ENCODE data around the gene SLC22A1. TPM values are rescaled to one million over a fixed set of nuclear protein-coding genes. Genes with fewer than 3 reads are reported as not detected.
"Not testable (repeated sequence)": the region's sequence is repeated elsewhere in the genome, so short reads cannot be mapped to it uniquely, and the experiment has no call there.

SLC22A1 gene
- polyA plus RNA-seq, 3 donors, result 0.82 to 1.0 (median 0.89) TPM

GRCh38 chr6:160090442-160091239 is 31.0 kb upstream of the SLC22A1 start:
- not testable (repeated sequence) for DNase-seq (ENCODE audit: extremely low read depth in 1 of 11, low read depth in 9 of 11, low spot score in 4 of 11)

- not testable (repeated sequence) for DNase-seq (ENCODE audit: extremely low read depth in 1 of 11, low read depth in 9 of 11, low spot score in 4 of 11)
Observed at GRCh38 chr6:160092176-160092575, 29.4 kb upstream of the SLC22A1 start.

GRCh38 chr6:160092602-160093001 is 29.0 kb upstream of the SLC22A1 start:
- no peak for DNase-seq (ENCODE audit: extremely low read depth in 1 of 11, low read depth in 9 of 11, low spot score in 4 of 11)

GRCh38 chr6:160093061-160093460 is 28.6 kb upstream of the SLC22A1 start:
- no peak for DNase-seq (ENCODE audit: extremely low read depth in 1 of 11, low read depth in 9 of 11, low spot score in 4 of 11)

GRCh38 chr6:160093946-160094345 is 27.7 kb upstream of the SLC22A1 start:
- no peak for DNase-seq (ENCODE audit: extremely low read depth in 1 of 11, low read depth in 9 of 11, low spot score in 4 of 11)

GRCh38 chr6:160095146-160095845 is 26.3 kb upstream of the SLC22A1 start:
- no peak for DNase-seq (ENCODE audit: extremely low read depth in 1 of 11, low read depth in 9 of 11, low spot score in 4 of 11)

GRCh38 chr6:160101277-160102205 is 20.1 kb upstream of the SLC22A1 start:
- no peak for DNase-seq (ENCODE audit: extremely low read depth in 1 of 11, low read depth in 9 of 11, low spot score in 4 of 11)

- DNase-seq (ENCODE audit: extremely low read depth in 1 of 11, low read depth in 9 of 11, low spot score in 4 of 11), result no peak
Observed at GRCh38 chr6:160102399-160102798, 19.2 kb upstream of the SLC22A1 start.

- DNase-seq (ENCODE audit: extremely low read depth in 1 of 11, low read depth in 9 of 11, low spot score in 4 of 11), result no peak
Observed at GRCh38 chr6:160102956-160103824, 18.4 kb upstream of the SLC22A1 start.

- no peak for DNase-seq (ENCODE audit: extremely low read depth in 1 of 11, low read depth in 9 of 11, low spot score in 4 of 11)
Observed at GRCh38 chr6:160103825-160104100, 17.9 kb upstream of the SLC22A1 start.

- no peak for DNase-seq (ENCODE audit: extremely low read depth in 1 of 11, low read depth in 9 of 11, low spot score in 4 of 11)
Observed at GRCh38 chr6:160104821-160105517, 16.6 kb upstream of the SLC22A1 start.

- DNase-seq (ENCODE audit: extremely low read depth in 1 of 11, low read depth in 9 of 11, low spot score in 4 of 11), result no peak
Observed at GRCh38 chr6:160106010-160106409, 15.6 kb upstream of the SLC22A1 start.

GRCh38 chr6:160106701-160107100 is 14.9 kb upstream of the SLC22A1 start:
- DNase-seq (ENCODE audit: extremely low read depth in 1 of 11, low read depth in 9 of 11, low spot score in 4 of 11), result no peak

- no peak for DNase-seq (ENCODE audit: extremely low read depth in 1 of 11, low read depth in 9 of 11, low spot score in 4 of 11)
Observed at GRCh38 chr6:160108077-160108476, 13.5 kb upstream of the SLC22A1 start.

GRCh38 chr6:160110586-160111123 is 11.0 kb upstream of the SLC22A1 start:
- no peak for DNase-seq (ENCODE audit: extremely low read depth in 1 of 11, low read depth in 9 of 11, low spot score in 4 of 11)

GRCh38 chr6:160111806-160112205 is 9.8 kb upstream of the SLC22A1 start:
- no peak for DNase-seq (ENCODE audit: extremely low read depth in 1 of 11, low read depth in 9 of 11, low spot score in 4 of 11)

- no peak for DNase-seq (ENCODE audit: extremely low read depth in 1 of 11, low read depth in 9 of 11, low spot score in 4 of 11)
Observed at GRCh38 chr6:160112628-160113299, 8.9 kb upstream of the SLC22A1 start.
